HUES64 (cell line): ENCODE results near the gene STARD5.

Source experiments
- H3K27ac ChIP-seq: 2 replicates; pipeline ENCODE4 v1.7.0; 2013; ENCODE audit warnings: low read depth, low read length, inconsistent platforms
- H3K27me3 ChIP-seq: 2 replicates; pipeline ENCODE4 v1.6.1; 2013; ENCODE audit warnings: mild to moderate bottlenecking, low read length; ENCODE audit not compliant: insufficient read depth
- H3K36me3 ChIP-seq: 2 replicates; pipeline ENCODE4 v1.6.1; 2013; ENCODE audit warnings: mild to moderate bottlenecking, low read length; ENCODE audit not compliant: insufficient read depth
- H3K4me1 ChIP-seq: 2 replicates; pipeline ENCODE4 v1.6.1; 2013; ENCODE audit warnings: mild to moderate bottlenecking, low read length, moderate library complexity; ENCODE audit not compliant: insufficient read depth
- H3K4me3 ChIP-seq: 2 replicates; pipeline ENCODE4 v1.5.1; 2013; ENCODE audit warnings: mild to moderate bottlenecking, low read length, moderate library complexity
- H3K9ac ChIP-seq: 2 replicates; pipeline ENCODE4 v1.6.1; 2013; ENCODE audit warnings: mild to moderate bottlenecking, low read depth, low read length
- H3K9me3 ChIP-seq: 2 replicates; pipeline ENCODE4 v1.6.1; 2013; ENCODE audit warnings: low read depth, low read length; ENCODE audit not compliant: insufficient read depth
- WGBS: fragments of 150-250, 120-280 bp; methylation state at CpG from one replicate; pipeline ENCODE4 v1.1.7; 2013; ENCODE audit warnings: missing lambda C conversion rate; 5-methylcytosine and 5-hydroxymethylcytosine counted together

STARD5 gene

DNA sequence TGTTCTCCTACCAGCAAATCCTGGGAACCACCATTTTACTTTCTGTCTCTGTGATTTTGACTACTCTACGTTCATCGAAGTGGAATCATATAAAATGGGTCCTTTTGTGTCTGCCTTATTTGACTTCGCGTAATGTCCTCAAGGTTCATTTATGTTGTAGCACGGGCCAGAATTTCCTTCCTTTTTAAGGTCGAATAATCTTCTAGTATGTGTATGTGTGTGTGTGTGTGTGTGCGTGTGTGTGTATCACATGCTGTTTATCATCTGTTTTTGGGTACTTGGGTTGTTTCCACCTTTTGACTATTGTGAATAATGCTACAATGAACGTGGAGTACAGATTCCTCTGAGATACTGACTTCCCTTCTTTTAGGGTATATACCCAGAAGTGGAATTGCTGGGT lies 35.3 kb downstream of the STARD5 start:
- no peaks in the 10 kb centered on the region for H3K9me3 ChIP-seq
- 92% methylated on average over 8 of the region's 8 CpGs for WGBS
- no peaks in the 10 kb centered on the region for H3K4me1 ChIP-seq
- no peak overlapping the region for H3K9ac ChIP-seq
- no peaks in the 10 kb centered on the region for H3K27me3 ChIP-seq
- no peak overlapping the region for H3K4me3 ChIP-seq
- no peaks in the 10 kb centered on the region for H3K36me3 ChIP-seq
- no peak overlapping the region for H3K27ac ChIP-seq

DNA sequence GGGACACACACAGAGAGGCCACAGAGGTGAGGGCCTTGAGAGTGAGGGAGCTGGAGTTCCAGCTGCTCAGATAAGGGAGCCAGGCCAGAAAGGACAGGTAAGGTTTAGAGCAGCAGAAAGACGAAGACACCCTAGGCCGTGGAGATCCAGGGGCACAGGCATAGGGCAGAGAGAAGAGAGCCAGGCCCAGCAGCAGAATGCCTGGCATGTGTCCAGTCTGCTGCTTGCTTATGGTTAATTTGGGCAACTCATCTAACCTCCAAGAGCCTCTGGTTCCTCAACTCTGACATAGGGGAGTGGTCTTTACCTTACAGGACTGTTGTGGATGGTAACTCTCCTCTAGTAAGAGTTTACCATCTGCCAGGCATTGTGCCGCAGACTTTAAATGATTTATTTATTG lies 35.9 kb downstream of the STARD5 start:
- H3K9me3 ChIP-seq: no peaks in the 10 kb centered on the region
- no peak overlapping the region for H3K9ac ChIP-seq
- WGBS: 93% methylated on average over 2 of the region's 3 CpGs
- no peaks in the 10 kb centered on the region for H3K4me1 ChIP-seq
- H3K27ac ChIP-seq: no peak overlapping the region
- no peaks in the 10 kb centered on the region for H3K27me3 ChIP-seq
- H3K36me3 ChIP-seq: no peaks in the 10 kb centered on the region
- no peak overlapping the region for H3K4me3 ChIP-seq

DNA sequence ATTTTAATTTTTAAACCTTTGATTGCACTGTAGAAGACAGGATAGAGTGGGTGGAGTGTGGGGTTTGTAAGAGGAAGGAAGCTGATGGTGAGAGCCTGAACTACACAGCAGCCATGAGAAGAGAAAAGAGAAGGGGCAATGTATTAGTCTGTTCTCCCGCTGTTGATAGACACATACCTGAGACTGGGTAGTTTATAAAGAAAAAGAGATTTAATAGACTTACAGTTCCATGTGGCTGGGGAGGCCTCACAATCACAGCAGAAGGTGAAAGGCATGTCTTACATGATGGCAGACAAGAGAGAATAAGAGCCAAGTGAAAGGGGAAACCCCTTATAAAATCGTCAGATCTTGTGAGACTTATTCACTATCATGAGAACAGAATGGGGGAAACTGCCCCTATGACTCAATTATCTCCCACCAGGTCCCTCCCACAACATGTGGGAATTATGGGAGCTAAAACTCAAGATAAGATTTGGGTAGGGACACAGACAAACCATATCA lies 37.3 kb downstream of the STARD5 start:
- WGBS: 82% methylated on average over 2 of the region's 2 CpGs
- Histone ChIP-seq H3K27me3 (no peaks in the 10 kb centered on the region), H3K4me1 (no peaks in the 10 kb centered on the region), H3K9me3 (no peaks in the 10 kb centered on the region), H3K9ac (no peak overlapping the region), H3K36me3 (no peaks in the 10 kb centered on the region), H3K4me3 (no peak overlapping the region), H3K27ac (no peak overlapping the region)

DNA sequence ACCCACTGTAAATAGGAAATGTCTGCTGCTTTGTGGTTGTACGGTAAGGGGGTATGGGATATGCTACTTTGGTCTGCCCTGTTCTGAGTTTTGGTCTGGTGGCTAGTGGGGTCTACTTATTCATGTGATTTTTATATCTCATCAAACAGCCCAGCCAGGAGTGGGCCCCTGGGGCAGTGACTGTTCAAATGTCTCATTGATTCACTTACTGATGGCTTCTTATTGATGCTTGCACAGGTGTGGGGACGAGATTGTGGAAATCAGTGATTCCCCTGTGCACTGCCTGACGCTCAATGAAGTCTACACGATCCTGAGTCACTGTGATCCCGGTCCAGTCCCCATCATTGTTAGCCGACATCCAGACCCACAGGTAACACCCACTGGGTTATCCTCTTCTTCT lies 38.5 kb downstream of the STARD5 start:
- no peaks in the 10 kb centered on the region for H3K4me1 ChIP-seq
- H3K9ac ChIP-seq: no peak overlapping the region
- H3K9me3 ChIP-seq: no peaks in the 10 kb centered on the region

DNA sequence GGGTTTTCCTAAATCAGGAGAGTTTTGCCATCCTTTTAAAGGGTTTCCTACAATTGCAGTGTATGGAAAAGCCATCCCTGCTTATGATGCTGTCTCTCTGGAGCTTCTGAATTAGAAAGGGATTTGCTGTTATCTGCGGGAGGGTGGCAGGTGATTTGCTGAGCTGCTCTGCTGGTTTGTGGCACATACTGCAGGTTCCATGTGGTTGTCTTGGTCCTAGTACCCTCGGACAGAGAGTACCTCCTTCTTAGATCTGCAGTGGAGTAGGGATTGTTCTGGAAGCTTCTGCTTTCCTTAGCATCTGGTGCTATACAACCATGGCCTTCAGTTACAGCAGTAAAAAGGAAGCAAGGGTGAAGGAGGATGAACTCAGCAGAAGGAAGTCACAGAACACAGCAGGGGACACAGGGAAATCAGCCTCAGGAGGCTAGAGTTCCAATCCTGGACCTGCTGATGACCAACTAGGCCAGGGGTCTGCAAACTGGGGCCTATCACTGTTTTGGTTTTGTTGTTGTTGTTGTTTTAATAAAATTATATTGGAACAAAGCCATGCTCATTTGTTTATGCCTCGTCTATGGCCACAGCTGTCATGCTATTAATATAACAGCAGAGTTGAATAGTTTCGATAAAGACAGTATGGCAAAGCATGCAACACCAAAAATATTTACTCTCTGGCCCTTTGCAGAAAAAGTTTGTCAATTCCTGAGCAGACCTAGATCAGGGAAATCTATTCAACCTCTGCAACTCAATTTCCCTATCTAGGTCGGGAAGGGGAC lies 39.5 kb downstream of the STARD5 start:
- no peaks in the 10 kb centered on the region for H3K4me1 ChIP-seq
- H3K27ac ChIP-seq: no peak overlapping the region
- H3K27me3 ChIP-seq: no peaks in the 10 kb centered on the region
- H3K36me3 ChIP-seq: no peaks in the 10 kb centered on the region
- no peak overlapping the region for H3K9ac ChIP-seq
- no peaks in the 10 kb centered on the region for H3K9me3 ChIP-seq
- no peak overlapping the region for H3K4me3 ChIP-seq
- 92% methylated on average over 5 of the region's 5 CpGs for WGBS

More for the DNA sequence above, 38.5 kb downstream of the STARD5 start:
- no peak overlapping the region for H3K27ac ChIP-seq
- WGBS: 92% methylated on average over 6 of the region's 6 CpGs
- no peak overlapping the region for H3K4me3 ChIP-seq
- H3K27me3 ChIP-seq: no peaks in the 10 kb centered on the region
- no peaks in the 10 kb centered on the region for H3K36me3 ChIP-seq

DNA sequence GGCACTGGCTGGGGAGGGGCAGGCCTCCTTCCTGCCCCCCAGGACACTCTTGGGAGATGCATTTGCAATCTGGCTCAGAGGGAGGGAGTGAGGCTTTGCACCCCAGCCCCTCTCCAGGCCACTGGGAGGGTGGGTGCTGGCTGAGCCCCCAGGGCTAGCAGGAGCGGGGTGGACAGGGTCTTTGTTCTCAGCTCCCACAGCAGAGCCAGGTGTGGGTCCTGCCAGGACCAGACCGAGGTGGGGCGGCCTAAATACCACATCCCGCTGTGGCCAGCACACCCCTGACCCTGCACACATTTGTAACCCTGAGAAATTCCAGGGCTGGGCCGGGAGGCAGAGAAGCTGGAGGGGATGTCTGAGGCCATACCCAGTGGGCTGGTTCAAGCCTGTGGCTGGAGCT lies 41.0 kb downstream of the STARD5 start:
- Histone ChIP-seq H3K27me3 (no peaks in the 10 kb centered on the region), H3K27ac (no peak overlapping the region), H3K9ac (no peak overlapping the region), H3K36me3 (no peaks in the 10 kb centered on the region), H3K4me3 (no peak overlapping the region), H3K9me3 (peaks cover 3% of the 10 kb centered on the region; the same call in 1 of the 2 replicates), H3K4me1 (no peaks in the 10 kb centered on the region)
- 98% methylated on average over 5 of the region's 5 CpGs for WGBS

DNA sequence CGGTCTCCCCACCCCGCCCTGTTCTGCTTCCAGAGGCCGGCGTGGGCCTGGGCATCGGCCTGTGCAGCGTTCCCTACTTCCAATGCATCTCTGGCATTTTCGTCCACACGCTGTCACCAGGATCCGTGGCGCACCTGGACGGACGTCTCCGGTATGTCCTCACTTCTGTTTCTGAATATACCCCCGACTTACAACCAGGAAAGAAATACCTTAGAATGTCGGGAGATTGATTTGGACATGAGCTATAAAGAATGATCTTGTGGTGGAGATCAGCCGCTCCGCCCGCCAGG lies 41.4 kb downstream of the STARD5 start:
- Histone ChIP-seq H3K27ac (no peak overlapping the region), H3K4me1 (no peaks in the 10 kb centered on the region), H3K4me3 (no peak overlapping the region), H3K9ac (no peak overlapping the region), H3K9me3 (peaks cover 5% of the 10 kb centered on the region), H3K36me3 (no peaks in the 10 kb centered on the region), H3K27me3 (no peaks in the 10 kb centered on the region)
- WGBS: 94% methylated on average over 18 of the region's 18 CpGs

DNA sequence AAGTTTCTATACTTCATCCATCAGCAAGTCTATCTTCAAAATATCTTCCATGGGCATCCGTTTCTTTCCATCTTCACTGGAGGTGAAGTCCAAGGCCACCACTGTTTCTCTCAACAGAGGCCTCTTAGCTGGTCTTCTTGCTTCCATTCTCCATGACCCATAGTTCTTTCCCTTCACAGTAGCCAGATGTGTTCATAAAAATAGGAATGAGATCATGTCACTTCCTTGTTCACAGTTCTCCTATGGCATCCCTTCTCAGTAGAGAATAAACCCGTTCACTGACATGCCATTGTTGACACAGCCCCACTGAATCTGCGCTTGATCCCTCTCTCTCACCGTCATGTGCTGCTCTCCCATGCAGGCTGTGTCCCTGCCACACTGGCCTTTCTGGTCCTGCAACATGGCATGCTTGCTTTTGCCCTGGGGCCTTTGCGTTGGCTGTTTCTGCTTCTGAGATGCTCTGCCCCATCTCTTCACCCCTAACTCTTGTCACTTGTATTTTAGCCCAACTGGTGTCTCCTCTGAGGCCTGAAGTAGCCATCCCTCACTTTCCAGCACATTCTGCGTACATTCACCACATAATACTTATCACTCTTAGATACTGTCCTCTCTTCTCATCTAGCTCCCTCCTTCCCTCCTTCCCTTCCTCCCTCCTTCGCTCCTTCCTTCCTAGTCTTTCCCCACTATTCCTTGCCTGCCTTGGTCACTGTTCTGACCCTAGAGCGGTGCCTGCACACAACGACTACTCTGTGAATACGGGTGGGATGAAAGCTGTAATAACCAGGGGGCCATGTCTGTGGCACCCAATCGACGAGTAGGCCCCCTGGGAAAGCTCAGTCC lies 42.0 kb downstream of the STARD5 start:
- H3K27ac ChIP-seq: no peak overlapping the region
- 93% methylated on average over 12 of the region's 12 CpGs for WGBS

DNA sequence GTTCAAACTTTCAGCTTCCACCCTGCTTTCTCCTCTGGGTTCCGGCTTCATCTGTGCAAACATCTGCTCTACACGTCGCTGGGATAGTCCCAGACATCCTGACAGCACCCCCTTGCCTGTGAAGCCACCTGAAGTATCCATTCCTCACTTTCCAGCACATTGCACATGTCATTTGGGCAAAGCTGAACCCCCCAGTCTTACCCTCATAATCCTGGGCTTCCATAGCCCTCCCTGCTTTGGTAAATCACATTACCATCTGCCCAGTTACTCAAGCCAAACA lies 42.5 kb downstream of the STARD5 start:
- Histone ChIP-seq H3K27me3 (no peaks in the 10 kb centered on the region), H3K36me3 (no peaks in the 10 kb centered on the region), H3K4me1 (no peaks in the 10 kb centered on the region), H3K9me3 (peaks cover 16% of the 10 kb centered on the region), H3K27ac (no peak overlapping the region), H3K9ac (no peak overlapping the region), H3K4me3 (no peak overlapping the region)
- 88% methylated on average over 3 of the region's 3 CpGs for WGBS

More for the DNA sequence above, 42.0 kb downstream of the STARD5 start:
- no peaks in the 10 kb centered on the region for H3K27me3 ChIP-seq
- no peaks in the 10 kb centered on the region for H3K36me3 ChIP-seq
- no peaks in the 10 kb centered on the region for H3K4me1 ChIP-seq
- H3K9ac ChIP-seq: no peak overlapping the region
- H3K4me3 ChIP-seq: no peak overlapping the region
- H3K9me3 ChIP-seq: peaks cover 10% of the 10 kb centered on the region

DNA sequence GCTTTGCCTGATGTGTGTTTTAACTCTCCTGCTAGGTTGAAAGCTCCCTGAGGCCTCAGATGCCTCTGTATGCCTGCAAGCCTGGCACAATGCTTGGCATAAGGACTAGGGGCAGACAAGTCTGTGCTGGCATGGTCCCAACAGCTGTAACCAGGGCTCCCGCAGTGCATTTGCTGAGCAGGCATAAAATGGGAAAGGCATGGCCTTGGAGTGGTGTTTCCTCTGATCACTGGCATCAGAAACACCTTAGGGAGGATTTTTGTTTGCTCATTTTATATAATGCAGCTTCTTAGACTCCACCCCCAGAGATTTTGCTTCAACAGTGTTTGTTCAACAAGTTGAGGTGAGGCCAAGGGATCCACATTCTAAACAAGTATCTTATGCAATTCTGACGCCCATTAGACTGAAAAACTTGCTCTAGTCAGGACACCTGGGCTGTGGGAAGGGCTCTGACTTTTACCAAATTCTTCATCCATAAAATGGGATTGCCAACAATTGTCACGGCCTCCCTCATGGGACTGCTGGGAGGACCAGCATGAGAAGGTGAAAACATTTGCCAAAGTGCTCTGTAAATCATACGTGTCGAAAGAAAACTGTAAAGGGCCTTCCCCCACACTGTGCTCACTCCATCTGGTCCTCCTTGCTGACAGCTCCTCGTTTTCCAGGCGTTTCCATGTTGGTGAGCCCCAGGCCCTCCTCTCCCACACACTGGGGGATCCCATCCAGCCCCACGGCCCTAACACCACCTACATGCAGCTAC lies 43.1 kb downstream of the STARD5 start:
- H3K9me3 ChIP-seq: peaks cover 17% of the 10 kb centered on the region
- H3K4me1 ChIP-seq: no peaks in the 10 kb centered on the region
- H3K27me3 ChIP-seq: no peaks in the 10 kb centered on the region
- no peak overlapping the region for H3K27ac ChIP-seq
- H3K4me3 ChIP-seq: no peak overlapping the region
- 89% methylated on average over 8 of the region's 8 CpGs for WGBS
- no peak overlapping the region for H3K9ac ChIP-seq
- no peaks in the 10 kb centered on the region for H3K36me3 ChIP-seq
